GM19463 (cell line): ENCODE data around the gene ZNF681.
"Not testable (repeated sequence)": the region's sequence is repeated elsewhere in the genome, so short reads cannot be mapped to it uniquely, and the experiment has no call there.

Experiments
- ATAC-seq: cut with Tn5 transposase; IDR thresholded peaks from one replicate; pipeline ENCODE4 v1.9.1; 2021; ENCODE audit warnings: mild to moderate bottlenecking, moderate library complexity; ENCODE audit not compliant: unreplicated experiment

The ZNF681 gene

DNA sequence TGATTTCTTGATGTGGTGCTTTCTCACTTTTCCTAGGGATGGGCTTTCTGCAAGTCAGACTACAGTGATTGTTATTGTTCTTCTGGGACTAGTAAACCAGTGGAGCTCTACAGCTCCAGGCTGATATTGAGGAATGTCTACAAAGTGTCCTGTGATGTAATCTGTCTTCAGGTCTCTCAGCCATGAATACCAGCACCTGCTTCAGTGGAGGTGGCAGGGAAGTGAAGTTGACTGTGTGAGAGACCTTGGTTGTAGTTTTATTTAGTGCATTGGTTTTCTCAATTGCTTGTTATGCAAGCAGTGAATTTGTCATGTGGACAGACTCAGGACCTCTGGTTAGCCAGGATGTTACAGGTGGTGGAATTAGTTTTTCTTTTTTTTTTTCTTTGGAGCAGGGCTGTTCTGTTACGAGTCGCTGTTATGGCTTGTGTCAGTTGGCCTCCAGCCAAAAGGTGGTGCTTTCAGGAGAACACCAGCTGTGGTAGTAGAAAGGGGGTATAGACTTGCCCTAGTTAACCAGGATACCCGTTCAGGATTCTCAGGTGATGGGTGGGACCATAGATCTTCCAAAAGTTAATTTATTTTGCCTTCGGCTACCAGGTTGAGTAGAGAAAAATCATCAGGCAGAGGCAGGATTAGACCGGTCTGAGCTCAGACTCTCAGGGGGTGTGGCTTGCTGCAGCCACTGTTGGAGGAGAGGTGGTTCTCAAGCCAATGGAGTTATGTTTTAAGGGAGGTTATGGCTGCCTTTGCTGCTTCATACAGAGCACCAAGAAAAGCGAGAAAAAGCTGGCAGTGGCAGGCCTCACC lies 59.8 kb downstream of the ZNF681 start:
- ATAC-seq = no peak

DNA sequence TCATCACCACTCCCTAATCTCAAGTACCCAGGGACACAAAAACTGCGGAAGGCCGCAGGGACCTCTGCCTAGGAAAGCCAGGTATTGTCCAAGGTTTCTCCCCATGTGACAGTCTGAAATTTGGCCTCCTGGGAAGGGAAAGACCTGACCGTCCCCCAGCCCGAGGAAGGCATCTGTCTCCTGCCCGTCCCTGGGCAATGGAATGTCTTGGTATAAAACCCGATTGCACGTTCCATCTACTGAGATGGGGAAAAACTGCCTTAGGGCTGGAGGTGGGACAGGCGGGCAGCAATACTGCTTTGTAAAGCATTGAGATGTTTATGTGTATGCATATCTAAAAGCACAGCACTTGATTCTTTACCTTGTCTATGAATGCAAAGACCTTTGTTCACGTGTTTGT lies 65.8 kb downstream of the ZNF681 start:
- not testable (repeated sequence) for ATAC-seq
